Measurements from ENCODE around the gene MYZAP. TPM values are rescaled to one million over a fixed set of nuclear protein-coding genes. Genes with fewer than 3 reads are reported as not detected.

Gene MYZAP
- total RNA-seq, 1 donor from 2014 or later, result 0.28 TPM

DNA sequence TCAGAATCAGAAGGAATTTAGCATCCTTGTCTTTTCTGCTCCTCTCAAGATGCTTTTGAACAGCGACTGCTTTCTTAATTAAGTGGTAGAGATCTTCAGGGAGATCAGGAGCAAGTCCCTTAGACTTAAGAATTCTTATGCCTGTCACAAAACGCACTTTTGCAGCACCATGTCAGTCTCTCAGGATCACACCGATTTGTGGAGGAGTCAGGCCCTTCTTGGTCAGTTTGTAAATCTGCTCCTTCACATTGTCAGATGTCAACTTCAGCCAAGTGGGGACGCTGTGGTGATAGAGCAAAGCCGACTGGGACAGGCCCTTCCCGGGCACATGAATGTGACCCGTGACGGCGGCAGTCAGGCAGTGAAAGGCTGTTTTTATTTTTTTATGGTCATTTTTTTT is 35.7 kb upstream of the MYZAP start:
- Mint-ChIP-seq H3K36me3 (ENCODE audit: low read depth) (no peaks in the 10 kb centered on the region), H3K9me3 (no peaks in the 10 kb centered on the region), H3K27me3 (ENCODE audit: low read depth) (no peaks in the 10 kb centered on the region), H3K27ac (ENCODE audit: unreplicated experiment) (no peak overlapping the region), H3K4me1 (peaks cover 19% of the 10 kb centered on the region), H3K4me3 (no peak overlapping the region)
- TF ChIP-seq, protein P1, sequence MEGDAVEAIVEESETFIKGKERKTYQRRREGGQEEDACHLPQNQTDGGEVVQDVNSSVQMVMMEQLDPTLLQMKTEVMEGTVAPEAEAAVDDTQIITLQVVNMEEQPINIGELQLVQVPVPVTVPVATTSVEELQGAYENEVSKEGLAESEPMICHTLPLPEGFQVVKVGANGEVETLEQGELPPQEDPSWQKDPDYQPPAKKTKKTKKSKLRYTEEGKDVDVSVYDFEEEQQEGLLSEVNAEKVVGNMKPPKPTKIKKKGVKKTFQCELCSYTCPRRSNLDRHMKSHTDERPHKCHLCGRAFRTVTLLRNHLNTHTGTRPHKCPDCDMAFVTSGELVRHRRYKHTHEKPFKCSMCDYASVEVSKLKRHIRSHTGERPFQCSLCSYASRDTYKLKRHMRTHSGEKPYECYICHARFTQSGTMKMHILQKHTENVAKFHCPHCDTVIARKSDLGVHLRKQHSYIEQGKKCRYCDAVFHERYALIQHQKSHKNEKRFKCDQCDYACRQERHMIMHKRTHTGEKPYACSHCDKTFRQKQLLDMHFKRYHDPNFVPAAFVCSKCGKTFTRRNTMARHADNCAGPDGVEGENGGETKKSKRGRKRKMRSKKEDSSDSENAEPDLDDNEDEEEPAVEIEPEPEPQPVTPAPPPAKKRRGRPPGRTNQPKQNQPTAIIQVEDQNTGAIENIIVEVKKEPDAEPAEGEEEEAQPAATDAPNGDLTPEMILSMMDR (conservative IDR thresholded peaks at IDR 0.05), result no peak
- no peak for DNase-seq (ENCODE audit: low read depth, low spot score)

DNA sequence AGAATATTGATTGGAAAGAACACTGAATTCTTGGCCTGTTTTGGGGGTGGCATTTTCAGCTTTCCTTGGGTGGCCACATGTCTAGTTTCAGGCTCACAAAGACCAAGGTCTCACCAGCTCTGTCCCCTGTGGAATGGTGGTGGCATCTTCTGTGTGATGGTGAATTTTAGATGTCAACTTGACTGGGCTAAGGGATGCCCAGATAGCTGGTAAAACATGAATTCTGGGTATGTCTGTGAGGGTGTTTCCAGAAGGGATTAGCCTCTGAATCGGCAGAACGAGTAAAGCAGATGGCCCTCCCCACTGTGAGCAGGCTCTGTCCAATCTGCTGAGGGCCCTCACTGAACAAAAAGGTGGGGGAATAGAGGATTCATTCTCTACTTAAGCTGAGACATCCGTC is 34.4 kb upstream of the MYZAP start:
- Mint-ChIP-seq H3K4me3 (no peak overlapping the region), H3K4me1 (peaks cover 7% of the 10 kb centered on the region), H3K27me3 (ENCODE audit: low read depth) (no peaks in the 10 kb centered on the region), H3K9me3 (no peaks in the 10 kb centered on the region), H3K27ac (ENCODE audit: unreplicated experiment) (no peak overlapping the region), H3K36me3 (ENCODE audit: low read depth) (no peaks in the 10 kb centered on the region)
- no peak for DNase-seq (ENCODE audit: low read depth, low spot score)
- TF ChIP-seq, protein P1 (conservative IDR thresholded peaks at IDR 0.05), result no peak

DNA sequence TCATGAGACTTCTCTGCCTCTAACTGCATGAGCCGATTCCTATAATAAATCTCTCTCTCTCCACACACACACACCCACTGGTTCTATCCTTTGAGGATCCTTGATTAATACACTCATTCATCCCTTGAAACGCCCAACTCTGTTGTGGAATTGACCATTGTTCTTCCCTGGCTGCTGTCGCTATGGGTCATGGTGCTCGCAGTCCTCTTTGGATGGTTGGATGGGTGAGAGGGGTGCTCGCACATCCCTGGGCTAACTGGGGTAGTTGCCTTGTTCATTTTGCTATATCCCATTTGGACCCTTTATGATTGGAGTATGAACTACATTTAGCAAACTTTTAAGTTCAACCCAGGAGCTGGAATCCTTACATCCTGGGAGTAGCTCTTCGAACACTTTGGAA is 33.9 kb upstream of the MYZAP start:
- H3K4me1 Mint-ChIP-seq, result peaks cover 7% of the 10 kb centered on the region
- TF ChIP-seq, protein P1 (conservative IDR thresholded peaks at IDR 0.05), result no peak
- H3K9me3 Mint-ChIP-seq, result no peaks in the 10 kb centered on the region
- no peaks in the 10 kb centered on the region for H3K27me3 Mint-ChIP-seq (ENCODE audit: low read depth)
- no peak overlapping the region for H3K27ac Mint-ChIP-seq (ENCODE audit: unreplicated experiment)
- no peak for DNase-seq (ENCODE audit: low read depth, low spot score)
- no peak overlapping the region for H3K4me3 Mint-ChIP-seq
- no peaks in the 10 kb centered on the region for H3K36me3 Mint-ChIP-seq (ENCODE audit: low read depth)

DNA sequence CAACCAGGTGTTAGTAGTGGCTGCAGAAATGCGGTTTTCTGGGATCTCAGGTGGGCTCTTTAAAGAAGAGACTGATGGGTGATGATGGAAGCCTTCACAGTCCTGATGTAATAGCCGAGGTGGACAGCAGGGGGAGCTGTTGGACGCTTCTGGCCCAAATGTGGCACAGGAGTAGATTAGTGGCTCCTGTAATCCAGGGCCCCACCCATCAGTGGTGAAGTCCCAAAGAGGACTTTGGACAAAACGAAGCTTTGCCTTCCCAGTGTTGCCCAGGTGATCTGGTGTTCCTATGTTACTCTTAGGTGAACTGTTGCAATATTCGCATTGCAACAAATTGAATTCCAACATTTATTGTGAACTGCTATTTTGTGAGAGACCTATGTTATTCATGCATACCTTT is 31.8 kb upstream of the MYZAP start:
- TF ChIP-seq, protein P1 (conservative IDR thresholded peaks at IDR 0.05), result peak; percentile 87
- H3K4me3 Mint-ChIP-seq, result no peak overlapping the region
- H3K27ac Mint-ChIP-seq (ENCODE audit: unreplicated experiment), result no peak overlapping the region

DNA sequence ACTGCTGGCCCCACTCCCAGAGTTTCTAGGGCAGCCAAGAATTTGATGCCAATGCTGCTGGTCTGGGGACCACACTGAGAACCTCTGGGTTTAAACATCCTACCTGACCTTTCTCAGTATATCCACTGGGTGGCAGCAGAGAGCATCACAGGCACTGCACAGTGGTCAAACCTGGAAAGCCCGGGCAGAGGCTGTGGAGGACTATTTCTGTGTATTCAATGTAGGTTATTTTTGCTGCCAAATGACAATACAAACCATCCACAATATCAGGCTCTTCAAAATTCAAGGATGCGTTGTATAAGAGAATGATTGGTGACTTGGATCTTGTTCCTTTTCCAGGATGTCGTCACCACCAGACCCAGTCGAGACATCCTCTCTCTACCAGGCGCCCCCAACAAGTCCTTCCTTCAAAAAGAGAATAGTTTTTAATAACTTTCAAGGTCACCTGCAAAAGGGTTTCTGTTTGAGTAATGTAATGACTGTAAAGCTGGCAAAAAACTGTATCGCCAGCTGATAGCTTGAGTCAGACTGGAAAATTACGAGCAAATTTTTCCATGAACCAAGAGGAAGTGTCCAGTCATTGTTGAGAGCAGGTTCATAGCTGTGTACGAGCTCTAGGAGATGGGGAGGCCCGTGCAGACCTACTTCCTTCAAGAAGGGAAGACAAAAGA is 30.5 kb upstream of the MYZAP start:
- Mint-ChIP-seq H3K27me3 (ENCODE audit: low read depth) (no peaks in the 10 kb centered on the region), H3K36me3 (ENCODE audit: low read depth) (no peaks in the 10 kb centered on the region), H3K4me3 (no peak overlapping the region), H3K9me3 (no peaks in the 10 kb centered on the region), H3K27ac (ENCODE audit: unreplicated experiment) (no peak overlapping the region), H3K4me1 (no peaks in the 10 kb centered on the region)
- peak; percentile 73 for DNase-seq (ENCODE audit: low read depth, low spot score)
- TF ChIP-seq, protein P1 (conservative IDR thresholded peaks at IDR 0.05), result peak; percentile 89

More for the DNA sequence above, 31.8 kb upstream of the MYZAP start:
- H3K9me3 Mint-ChIP-seq, result no peaks in the 10 kb centered on the region
- peak; percentile 73 for DNase-seq (ENCODE audit: low read depth, low spot score)
- H3K27me3 Mint-ChIP-seq (ENCODE audit: low read depth), result no peaks in the 10 kb centered on the region
- H3K36me3 Mint-ChIP-seq (ENCODE audit: low read depth), result no peaks in the 10 kb centered on the region
- peaks cover 3% of the 10 kb centered on the region for H3K4me1 Mint-ChIP-seq

Measured in neural crest cell (in vitro differentiated cells).